Measurements from ENCODE around the gene KERA.

The KERA gene

GRCh38 chr12:91001306-91001705 lies 56.5 kb downstream of the KERA start:
- TF ChIP-seq POLR2A (IDR thresholded peaks at IDR 0.05; ENCODE audit: low read depth, low read length) = no peak
- DNase-seq (ENCODE audit: insufficient read length, low spot score) (no peak), FAIRE-seq (no peak)
